A549 treated with Mapracorat at 1 μM for 4 hours (cell line): Measurements from ENCODE around the gene SSX2IP. TPM values are rescaled to one million over a fixed set of nuclear protein-coding genes. Genes with fewer than 3 reads are reported as not detected.

Experiments used
- total RNA-seq: library from RNA; stranded (reverse); fragments of 200-300 nt; extraction: Qiagen RNA extraction; gene quantifications from 5 replicates; pipeline ENCODE4 v1.2.3, GENCODE V29; 2022

The SSX2IP gene
- total RNA-seq = 9.5 to 13.3 TPM (median 11.9 TPM) in 5 replicates

GRCh38 chr1:84690397-84691121 is at the start of gene SSX2IP:
Gene SSX2IP (minus strand): TSS chr1:84690461. CDS start chr1:84671219, 19,242 bp downstream.

Other genes with a start within 250 kb of the SSX2IP start
- gene RPF1, start 211.2 kb downstream of the SSX2IP start, total RNA-seq = 29.9 to 33.7 TPM (median 31.2 TPM) in 5 replicates
- gene SPATA1, start 184.1 kb downstream of the SSX2IP start, total RNA-seq = 1.0 to 1.9 TPM (median 1.1 TPM) in 3 of 5 replicates, not detected in the others
- gene GNG5, start 183.9 kb downstream of the SSX2IP start, total RNA-seq = 187 to 205 TPM (median 191 TPM) in 5 replicates
- 4.6 to 6.7 TPM (median 5.7 TPM) in 5 replicates for gene CTBS, start 116.0 kb downstream of the SSX2IP start, total RNA-seq
- gene LPAR3, start 202.7 kb upstream of the SSX2IP start, total RNA-seq = 0.16 to 0.33 TPM (median 0.25 TPM) in 5 replicates